ENCODE data around the gene CNDP1.

- TF ChIP-seq CTCF (IDR thresholded peaks at IDR 0.05; ENCODE audit: low read length) (no peak), EZH2 (optimal IDR thresholded peaks at IDR 0.05; ENCODE audit: low read depth, low read length) (no peak)
Measured at GRCh38 chr18:74488864-74489263, 45.4 kb upstream of the CNDP1 start.
